Fibroblast of lung (primary cell): ENCODE results near the gene PAK4.

ENCODE experiments used
- EZH2 ChIP-seq: IDR thresholded peaks from 2 replicates; pipeline ENCODE4 v1.5.1; 2012; ENCODE audit warnings: low read length, control low read depth, mild to moderate bottlenecking; ENCODE audit errors: missing control alignments
- TF ChIP-seq, protein P1 (sequence below), 2 donors: IDR thresholded peaks in 1 of 2; conservative IDR thresholded peaks in 1 of 2; 1 replicate in 1 of 2; 2 replicates in 1 of 2; pipeline ENCODE4 v1.5.1; 2011 to 2012; ENCODE audit warnings: low read length in 2 of 2, control low read depth in 1 of 2, inconsistent platforms in 1 of 2, low read depth in 1 of 2, mild to moderate bottlenecking in 1 of 2

DNA sequence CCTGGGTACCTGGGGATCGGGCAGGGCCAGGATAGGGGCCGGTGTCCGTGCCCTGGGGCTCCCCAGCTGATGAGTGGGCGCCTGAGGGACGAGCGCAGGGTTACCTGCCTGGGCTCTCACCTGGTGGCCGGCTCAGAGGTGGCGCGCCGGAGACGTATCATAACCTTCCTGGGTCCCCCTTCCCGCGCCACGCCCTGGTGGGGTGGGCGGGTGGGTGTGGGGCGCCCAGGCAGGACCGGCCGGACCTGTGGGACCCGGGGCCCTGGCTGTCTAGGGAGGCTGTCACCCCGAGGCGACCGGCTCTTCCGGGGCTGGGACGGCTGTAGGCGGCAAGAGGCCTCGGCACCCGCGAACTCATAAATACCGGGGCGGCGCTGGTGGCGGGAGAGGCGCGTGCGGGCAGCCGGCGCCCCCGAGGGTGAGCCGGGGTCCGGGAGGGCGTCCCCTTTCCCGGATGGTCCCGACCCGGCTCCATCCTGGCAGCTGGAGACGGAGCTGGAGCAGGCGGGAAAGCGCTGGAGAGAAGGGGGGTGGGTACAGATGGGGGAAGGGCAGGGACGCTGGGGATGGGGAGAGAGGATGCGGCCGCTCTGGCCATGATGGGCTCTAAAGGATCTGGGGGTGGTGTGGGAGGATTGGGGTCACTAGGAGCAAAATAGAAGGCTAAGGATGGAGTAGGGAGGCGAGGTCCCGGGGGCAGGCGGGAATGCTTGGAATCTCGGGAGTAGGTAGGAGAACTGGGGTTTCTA lies 41.4 kb upstream of the PAK4 start, which contains the start of gene ACP7:
- TF ChIP-seq, protein P1, sequence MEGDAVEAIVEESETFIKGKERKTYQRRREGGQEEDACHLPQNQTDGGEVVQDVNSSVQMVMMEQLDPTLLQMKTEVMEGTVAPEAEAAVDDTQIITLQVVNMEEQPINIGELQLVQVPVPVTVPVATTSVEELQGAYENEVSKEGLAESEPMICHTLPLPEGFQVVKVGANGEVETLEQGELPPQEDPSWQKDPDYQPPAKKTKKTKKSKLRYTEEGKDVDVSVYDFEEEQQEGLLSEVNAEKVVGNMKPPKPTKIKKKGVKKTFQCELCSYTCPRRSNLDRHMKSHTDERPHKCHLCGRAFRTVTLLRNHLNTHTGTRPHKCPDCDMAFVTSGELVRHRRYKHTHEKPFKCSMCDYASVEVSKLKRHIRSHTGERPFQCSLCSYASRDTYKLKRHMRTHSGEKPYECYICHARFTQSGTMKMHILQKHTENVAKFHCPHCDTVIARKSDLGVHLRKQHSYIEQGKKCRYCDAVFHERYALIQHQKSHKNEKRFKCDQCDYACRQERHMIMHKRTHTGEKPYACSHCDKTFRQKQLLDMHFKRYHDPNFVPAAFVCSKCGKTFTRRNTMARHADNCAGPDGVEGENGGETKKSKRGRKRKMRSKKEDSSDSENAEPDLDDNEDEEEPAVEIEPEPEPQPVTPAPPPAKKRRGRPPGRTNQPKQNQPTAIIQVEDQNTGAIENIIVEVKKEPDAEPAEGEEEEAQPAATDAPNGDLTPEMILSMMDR (conservative IDR thresholded peaks at IDR 0.05 in 1 of 2, IDR thresholded peaks at IDR 0.05 in 1 of 2; ENCODE audit: low read depth in 1 of 2, low read length in 2 of 2), result no peak
- TF ChIP-seq EZH2, result peak; percentile 68
